SK-N-SH (cell line): ENCODE measurements around the gene SRRD. TPM values are rescaled to one million over a fixed set of nuclear protein-coding genes. Genes with fewer than 3 reads are reported as not detected.

ENCODE experiments used
- CTCF ChIA-PET: fragments of 300-600, 350-600 bp; formaldehyde crosslinking; extraction: SDS; loops from one replicate; lab custom pipeline; 2021; lab: Yijun Ruan, JAX
- POLR2A ChIA-PET: fragments of 350-600 bp; sonication (Branson Sonifier 250); formaldehyde crosslinking; extraction: SDS; loops from one replicate; lab custom pipeline; 2020; ENCODE audit warnings: antibody characterized with exemption, inconsistent platforms; lab: Yijun Ruan, JAX
- DNase-seq: peaks from one replicate; pipeline ENCODE4 v3.0.0; 2012
- H2AFZ ChIP-seq: fragments of 200-600 bp; sonication (generic); 2 replicates; pipeline ENCODE4 v1.8.1; 2016; ENCODE audit warnings: antibody characterized with exemption, mild to moderate bottlenecking, low read depth
- H3F3A ChIP-seq: fragments of 200-600 bp; sonication (generic); replicated peaks from 2 replicates; pipeline ENCODE3; 2016; ENCODE audit warnings: antibody characterized with exemption, mild to moderate bottlenecking; ENCODE audit not compliant: insufficient read depth
- H3K27ac ChIP-seq, 2 experiments: fragments of 200-500 bp in 1 of 2; fragments of 200-600 bp in 1 of 2; sonication (Bioruptor generic) in 1 of 2; sonication (generic), shearing (Covaris generic) in 1 of 2; 2 replicates each; pipeline versions ENCODE4 v1.5.1 to v1.6.1; 2014 to 2016; ENCODE audit warnings: low read depth in 2 of 2, inconsistent platforms in 1 of 2, low read length in 1 of 2, mild to moderate bottlenecking in 1 of 2, mixed read lengths in 1 of 2
- H3K27me3 ChIP-seq: fragments of 200-600 bp; sonication (generic), shearing (Covaris generic); 2 replicates; pipeline ENCODE4 v1.6.1; 2016; ENCODE audit warnings: mixed run types; ENCODE audit not compliant: insufficient read depth
- H3K36me3 ChIP-seq, 2 experiments: fragments of 200-500 bp in 1 of 2; fragments of 200-600 bp in 1 of 2; sonication (Bioruptor generic) in 1 of 2; sonication (generic) in 1 of 2; replicated peaks in 1 of 2; 2 replicates each; pipeline versions ENCODE3 to v1.5.1; 2014 to 2016; ENCODE audit warnings: low read length in 1 of 2, mild to moderate bottlenecking in 1 of 2; ENCODE audit not compliant: insufficient read depth in 2 of 2, control insufficient read depth in 1 of 2
- H3K4me1 ChIP-seq, 2 experiments: fragments of 200-500 bp in 1 of 2; fragments of 200-600 bp in 1 of 2; sonication (Bioruptor generic) in 1 of 2; sonication (generic), shearing (Covaris generic) in 1 of 2; 2 replicates each; pipeline versions ENCODE4 v1.5.1 to v1.6.1; 2014 to 2016; ENCODE audit warnings: low read depth in 1 of 2, low read length in 1 of 2, mixed run types in 1 of 2; ENCODE audit not compliant: insufficient read depth in 2 of 2, control insufficient read depth in 1 of 2
- H3K4me2 ChIP-seq: fragments of 200-600 bp; sonication (generic), shearing (Covaris generic); 2 replicates; pipeline ENCODE4 v1.6.1; 2017; ENCODE audit warnings: mixed run types
- H3K4me3 ChIP-seq, 2 experiments: fragments of 200-500 bp in 1 of 2; fragments of 200-600 bp in 1 of 2; sonication (Bioruptor generic) in 1 of 2; sonication (generic), shearing (Covaris generic) in 1 of 2; 2 replicates each; pipeline versions ENCODE4 v1.5.1 to v1.8.1; 2014 to 2016; ENCODE audit warnings: low read depth in 2 of 2, inconsistent platforms in 1 of 2, low read length in 1 of 2, mild to moderate bottlenecking in 1 of 2, mixed read lengths in 1 of 2, moderate library complexity in 1 of 2
- H3K79me2 ChIP-seq: fragments of 200-600 bp; sonication (generic); 2 replicates; pipeline ENCODE4 v1.8.1; 2017; ENCODE audit warnings: mild to moderate bottlenecking; ENCODE audit not compliant: insufficient read depth
- H3K9ac ChIP-seq: fragments of 200-600 bp; sonication (generic); 2 replicates; pipeline ENCODE4 v1.6.1; 2017; ENCODE audit warnings: mixed run types
- H3K9me2 ChIP-seq: fragments of 200-600 bp; sonication (generic); 2 replicates; pipeline ENCODE4 v1.6.1; 2017; ENCODE audit warnings: mixed run types
- H3K9me3 ChIP-seq: fragments of 200-600 bp; sonication (generic); 2 replicates; pipeline ENCODE4 v1.6.1; 2017; ENCODE audit warnings: mixed run types, mild to moderate bottlenecking, moderate library complexity
- H4K20me1 ChIP-seq: fragments of 200-600 bp; sonication (generic); 2 replicates; pipeline ENCODE4 v1.6.1; 2017; ENCODE audit warnings: mild to moderate bottlenecking, mixed run types; ENCODE audit not compliant: insufficient read depth
- ELF1 ChIP-seq: IDR thresholded peaks from 2 replicates; pipeline ENCODE4 v1.4.0; 2012
- EP300 ChIP-seq, 2 experiments: IDR thresholded peaks; 2 replicates each; pipeline versions ENCODE4 v1.4.0 to v1.6.1; 2012; ENCODE audit warnings: borderline replicate concordance in 1 of 2, low read depth in 1 of 2, low read length in 1 of 2
- FOSL2 ChIP-seq: IDR thresholded peaks from 2 replicates; pipeline ENCODE4 v1.4.0; 2012; ENCODE audit warnings: low read depth, mild to moderate bottlenecking, moderate library complexity, borderline replicate concordance
- FOXJ3 ChIP-seq: sonication (generic); formaldehyde crosslinking; IDR thresholded peaks from 2 replicates; pipeline ENCODE4 v1.5.1; 2020; ENCODE audit warnings: mild to moderate bottlenecking, missing genetic modification reagents
- FOXM1 ChIP-seq: IDR thresholded peaks from 2 replicates; pipeline ENCODE4 v1.4.0; 2012; ENCODE audit warnings: low read depth, mild to moderate bottlenecking
- GABPA ChIP-seq: IDR thresholded peaks from 2 replicates; pipeline ENCODE4 v1.4.0; 2012; ENCODE audit warnings: low read depth, mild to moderate bottlenecking
- JUND ChIP-seq: IDR thresholded peaks from 2 replicates; pipeline ENCODE4 v1.4.0; 2012
- MEF2A ChIP-seq: IDR thresholded peaks from 2 replicates; pipeline ENCODE4 v1.4.0; 2012; ENCODE audit warnings: low read depth, borderline replicate concordance
- NFIC ChIP-seq: IDR thresholded peaks from 2 replicates; pipeline ENCODE4 v1.4.0; 2012; ENCODE audit warnings: borderline replicate concordance
- NRF1 ChIP-seq: IDR thresholded peaks from 2 replicates; pipeline ENCODE4 v1.6.1; 2012; ENCODE audit warnings: low read depth, mild to moderate bottlenecking, low read length
- RFX5 ChIP-seq: IDR thresholded peaks from 2 replicates; pipeline ENCODE4 v1.6.1; 2012; ENCODE audit warnings: mild to moderate bottlenecking, improper control_type of control experiment, low read length
- SIN3A ChIP-seq: IDR thresholded peaks from 2 replicates; pipeline ENCODE4 v1.6.1; 2012; ENCODE audit warnings: low read depth, mild to moderate bottlenecking, low read length, moderate library complexity, borderline replicate concordance
- TCF12 ChIP-seq: IDR thresholded peaks from 2 replicates; pipeline ENCODE4 v1.4.0; 2012
- YY1 ChIP-seq: IDR thresholded peaks from 2 replicates; pipeline ENCODE4 v1.4.0; 2012; ENCODE audit warnings: low read depth, mild to moderate bottlenecking
- WGBS: methylation state at CpG from one replicate; pipeline ENCODE4 v1.1.6; 2017; ENCODE audit warnings: low lambda C conversion rate; 5-methylcytosine and 5-hydroxymethylcytosine counted together
- polyA plus RNA-seq, 3 experiments: library from polyadenylated mRNA; depleted of rRNA; stranded (reverse); fragments of >200 nt; gene quantifications; 2 replicates each; pipeline ENCODE4 v1.2.3, GENCODE V29; 2012
- TF ChIP-seq, protein P1 (sequence below): fragments of 150-350 bp; IDR thresholded peaks from 2 replicates; pipeline ENCODE4 v1.6.1; 2017; ENCODE audit warnings: antibody characterized with exemption, low read length, low read depth, borderline replicate concordance
- TF ChIP-seq, protein P2 (sequence below): IDR thresholded peaks from 2 replicates; pipeline ENCODE4 v1.4.0; 2012; ENCODE audit warnings: low read depth, borderline replicate concordance
- TF ChIP-seq, protein P3 (sequence below): IDR thresholded peaks from 2 replicates; pipeline ENCODE4; 2012

SRRD gene
- polyA plus RNA-seq, 1 of the 3 experiments (the other 2 are of a cell fraction), result 12.9 TPM

DNA sequence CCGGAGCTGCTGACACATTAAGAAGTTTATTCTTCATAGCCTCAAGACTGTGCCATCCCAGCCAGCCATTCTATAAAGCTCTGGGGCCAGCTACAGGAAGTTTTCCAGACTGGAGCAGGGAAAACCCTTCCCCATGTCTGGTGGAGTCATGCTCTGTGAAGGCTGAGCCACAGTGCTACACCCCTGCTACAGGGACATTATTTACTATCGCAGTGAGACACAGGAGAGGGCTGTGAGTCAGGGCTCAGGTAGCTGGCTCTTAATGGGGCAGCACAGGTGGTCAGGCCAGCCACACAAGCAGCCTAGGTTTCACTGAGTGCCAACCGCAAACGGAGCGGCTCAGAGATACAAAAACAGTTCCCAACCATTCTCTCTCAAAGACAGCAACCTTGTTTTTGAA is 12.2 kb upstream of the SRRD start:
- Histone ChIP-seq H3K27ac (peak overlapping the region in 1 of 2 experiments; percentile 61; a peak in 2 of 4 replicates), H3K9me3 (no peaks in the 10 kb centered on the region), H4K20me1 (no peaks in the 10 kb centered on the region), H3K9ac (no peak overlapping the region; the same call in 1 of the 2 replicates), H2AFZ (no peak overlapping the region), H3K4me1 (peaks cover 0 to 7% of the 10 kb centered on the region in 2 experiments; a peak in 1 of 4 replicates), H3K36me3 (peaks cover 43 to 78% of the 10 kb centered on the region in 2 experiments), H3K79me2 (no peaks in the 10 kb centered on the region), H3K27me3 (no peaks in the 10 kb centered on the region), H3K4me3 (no peak overlapping the region), H3K4me2 (peak overlapping the region; percentile 3; the same call in 1 of the 2 replicates), H3F3A (peaks cover 9% of the 10 kb centered on the region), H3K9me2 (no peaks in the 10 kb centered on the region)
- ChIA-PET POLR2A (interaction anchor here (0.6 kb wide), 1 partner anchor 9 kb away, joined by 3 read pairs; no protein-coding TSS in a partner anchor), CTCF (interaction anchor here (1.0 to 1.6 kb wide), 2 partner anchors 10 to 104 kb away, joined by 5 read pairs; no protein-coding TSS in a partner anchor)
- no peak for TF ChIP-seq GABPA
- no peak for TF ChIP-seq YY1
- TF ChIP-seq RFX5, result no peak
- no peak for TF ChIP-seq MEF2A
- TF ChIP-seq, protein P1, sequence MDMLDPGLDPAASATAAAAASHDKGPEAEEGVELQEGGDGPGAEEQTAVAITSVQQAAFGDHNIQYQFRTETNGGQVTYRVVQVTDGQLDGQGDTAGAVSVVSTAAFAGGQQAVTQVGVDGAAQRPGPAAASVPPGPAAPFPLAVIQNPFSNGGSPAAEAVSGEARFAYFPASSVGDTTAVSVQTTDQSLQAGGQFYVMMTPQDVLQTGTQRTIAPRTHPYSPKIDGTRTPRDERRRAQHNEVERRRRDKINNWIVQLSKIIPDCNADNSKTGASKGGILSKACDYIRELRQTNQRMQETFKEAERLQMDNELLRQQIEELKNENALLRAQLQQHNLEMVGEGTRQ, result no peak
- TF ChIP-seq EP300 (IDR thresholded peaks at IDR 0.05; ENCODE audit: borderline replicate concordance in 1 of 2, low read depth in 1 of 2, low read length in 1 of 2), result no peak; a peak in 1 of 4 replicates
- TF ChIP-seq FOSL2, result peak; percentile 84
- peak; percentile 57 for TF ChIP-seq TCF12
- no peak for TF ChIP-seq SIN3A
- no peak for TF ChIP-seq NRF1
- TF ChIP-seq, protein P2, sequence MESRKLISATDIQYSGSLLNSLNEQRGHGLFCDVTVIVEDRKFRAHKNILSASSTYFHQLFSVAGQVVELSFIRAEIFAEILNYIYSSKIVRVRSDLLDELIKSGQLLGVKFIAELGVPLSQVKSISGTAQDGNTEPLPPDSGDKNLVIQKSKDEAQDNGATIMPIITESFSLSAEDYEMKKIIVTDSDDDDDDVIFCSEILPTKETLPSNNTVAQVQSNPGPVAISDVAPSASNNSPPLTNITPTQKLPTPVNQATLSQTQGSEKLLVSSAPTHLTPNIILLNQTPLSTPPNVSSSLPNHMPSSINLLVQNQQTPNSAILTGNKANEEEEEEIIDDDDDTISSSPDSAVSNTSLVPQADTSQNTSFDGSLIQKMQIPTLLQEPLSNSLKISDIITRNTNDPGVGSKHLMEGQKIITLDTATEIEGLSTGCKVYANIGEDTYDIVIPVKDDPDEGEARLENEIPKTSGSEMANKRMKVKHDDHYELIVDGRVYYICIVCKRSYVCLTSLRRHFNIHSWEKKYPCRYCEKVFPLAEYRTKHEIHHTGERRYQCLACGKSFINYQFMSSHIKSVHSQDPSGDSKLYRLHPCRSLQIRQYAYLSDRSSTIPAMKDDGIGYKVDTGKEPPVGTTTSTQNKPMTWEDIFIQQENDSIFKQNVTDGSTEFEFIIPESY, result no peak
- TF ChIP-seq JUND, result peak; percentile 77
- TF ChIP-seq FOXM1, result no peak
- TF ChIP-seq ELF1, result no peak
- no peak for TF ChIP-seq FOXJ3
- TF ChIP-seq, protein P3, sequence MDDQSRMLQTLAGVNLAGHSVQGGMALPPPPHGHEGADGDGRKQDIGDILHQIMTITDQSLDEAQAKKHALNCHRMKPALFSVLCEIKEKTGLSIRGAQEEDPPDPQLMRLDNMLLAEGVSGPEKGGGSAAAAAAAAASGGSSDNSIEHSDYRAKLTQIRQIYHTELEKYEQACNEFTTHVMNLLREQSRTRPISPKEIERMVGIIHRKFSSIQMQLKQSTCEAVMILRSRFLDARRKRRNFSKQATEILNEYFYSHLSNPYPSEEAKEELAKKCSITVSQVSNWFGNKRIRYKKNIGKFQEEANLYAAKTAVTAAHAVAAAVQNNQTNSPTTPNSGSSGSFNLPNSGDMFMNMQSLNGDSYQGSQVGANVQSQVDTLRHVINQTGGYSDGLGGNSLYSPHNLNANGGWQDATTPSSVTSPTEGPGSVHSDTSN, result peak; percentile 59
- no peak for DNase-seq
- 0% methylated on average over 1 of the region's 5 CpGs for WGBS

DNA sequence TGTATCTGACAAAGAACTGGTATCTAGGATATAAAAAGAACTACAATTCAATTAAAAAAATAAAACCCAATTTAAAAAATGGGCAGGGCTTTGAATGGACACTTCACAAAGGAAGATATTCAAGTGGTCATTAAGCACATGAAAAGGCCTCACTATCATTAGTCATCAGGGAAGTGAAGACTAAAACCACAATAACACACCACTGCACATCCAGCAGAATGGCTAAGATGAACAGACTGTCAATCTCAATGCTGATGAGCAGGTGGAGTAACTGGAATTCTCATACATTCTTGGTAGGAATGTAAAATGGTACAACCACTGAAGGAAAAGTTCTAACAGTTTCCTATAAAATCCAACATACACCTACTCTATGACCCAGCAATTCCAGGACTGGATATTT is 9.0 kb upstream of the SRRD start:
- ChIA-PET POLR2A (no interaction called here), CTCF (interaction anchor here (2.1 kb wide), 1 partner anchor 107 kb away, joined by 7 read pairs; no protein-coding TSS in a partner anchor)
- Histone ChIP-seq H3K9me2 (no peaks in the 10 kb centered on the region), H3K4me1 (peaks cover 2 to 7% of the 10 kb centered on the region in 2 experiments; a peak in 3 of 4 replicates), H3K4me2 (no peak overlapping the region), H4K20me1 (no peaks in the 10 kb centered on the region), H3K9ac (no peak overlapping the region), H3K9me3 (no peaks in the 10 kb centered on the region), H3K27ac (no peak overlapping the region), H3K79me2 (peaks cover 22% of the 10 kb centered on the region; the same call in 1 of the 2 replicates), H3K4me3 (no peak overlapping the region), H3K27me3 (no peaks in the 10 kb centered on the region), H3K36me3 (peaks cover 22 to 61% of the 10 kb centered on the region in 2 experiments), H3F3A (peaks cover 9% of the 10 kb centered on the region), H2AFZ (no peak overlapping the region)
- no peak for TF ChIP-seq YY1
- TF ChIP-seq NFIC, result no peak
- no peak for DNase-seq
